MM.1S (cell line): ENCODE results near the gene BCL2A1.

ENCODE experiments used
- DNase-seq: peaks from one replicate; pipeline ENCODE4 v3.0.0-alpha.2; 2015
- H2AFZ ChIP-seq: fragments of 300-600 bp; sonication (generic); 2 replicates; pipeline ENCODE4 v1.6.0; 2016; ENCODE audit warnings: antibody characterized with exemption, low read length
- H3F3A ChIP-seq: fragments of 300-600 bp; sonication (generic); 2 replicates; pipeline ENCODE4 v1.6.1; 2016; ENCODE audit warnings: mild to moderate bottlenecking, antibody characterized with exemption, low read length, moderate library complexity, mixed read lengths; ENCODE audit not compliant: insufficient read depth
- H3K27ac ChIP-seq: fragments of 300-600 bp; sonication (generic); 2 replicates; pipeline ENCODE4 v1.5.1; 2016; ENCODE audit warnings: mild to moderate bottlenecking, low read length
- H3K27me3 ChIP-seq: fragments of 300-600 bp; sonication (generic); replicated peaks from 2 replicates; pipeline ENCODE4 v1.6.0; 2016; ENCODE audit warnings: low read length; ENCODE audit not compliant: insufficient read depth
- H3K36me3 ChIP-seq: fragments of 300-600 bp; sonication (generic); replicated peaks from 2 replicates; pipeline ENCODE4 v1.6.1; 2016; ENCODE audit warnings: mild to moderate bottlenecking, low read length, mixed read lengths; ENCODE audit not compliant: insufficient read depth
- H3K4me1 ChIP-seq: fragments of 300-600 bp; sonication (generic); 2 replicates; pipeline ENCODE4 v1.6.1; 2016; ENCODE audit warnings: low read length, mixed read lengths
- H3K4me2 ChIP-seq: fragments of 300-600 bp; sonication (generic); 2 replicates; pipeline ENCODE4 v1.6.0; 2016; ENCODE audit warnings: low read depth, low read length
- H3K4me3 ChIP-seq: fragments of 300-600 bp; sonication (generic); 2 replicates; pipeline ENCODE4 v1.5.1; 2016; ENCODE audit warnings: low read length, mixed read lengths
- H3K79me2 ChIP-seq: fragments of 300-600 bp; sonication (generic); 2 replicates; pipeline ENCODE4 v1.6.1; 2016; ENCODE audit warnings: mixed run types, low read length, mixed read lengths
- H3K9ac ChIP-seq: fragments of 300-600 bp; sonication (generic); 2 replicates; pipeline ENCODE4 v1.6.1; 2016; ENCODE audit warnings: low read length, mixed read lengths
- H3K9me2 ChIP-seq: fragments of 300-600 bp; sonication (generic); replicated peaks from 2 replicates; pipeline ENCODE4 v1.6.1; 2016; ENCODE audit warnings: mild to moderate bottlenecking, low read length, mixed read lengths; ENCODE audit not compliant: insufficient read depth
- H3K9me3 ChIP-seq: fragments of 300-600 bp; sonication (generic); replicated peaks from 2 replicates; pipeline ENCODE4 v1.6.1; 2016; ENCODE audit warnings: mild to moderate bottlenecking, low read length, mixed read lengths; ENCODE audit not compliant: insufficient read depth
- H4K20me1 ChIP-seq: fragments of 300-600 bp; sonication (generic); 2 replicates; pipeline ENCODE4 v1.6.1; 2016; ENCODE audit warnings: mild to moderate bottlenecking, low read length, moderate library complexity, mixed read lengths; ENCODE audit not compliant: insufficient read depth
- CTCF ChIP-seq: fragments of 300-600 bp; sonication (generic); IDR thresholded peaks from 2 replicates; pipeline ENCODE4 v1.5.1; 2016; ENCODE audit warnings: antibody characterized with exemption, low read length, mixed read lengths
- EZH2 ChIP-seq: fragments of 300-600 bp; sonication (generic); optimal IDR thresholded peaks from 2 replicates; pipeline ENCODE3; 2017; ENCODE audit warnings: low read depth, mild to moderate bottlenecking, antibody characterized with exemption, low read length, mixed read lengths
- EZH2phosphoT487 ChIP-seq: fragments of 300-600 bp; sonication (generic); IDR thresholded peaks from 2 replicates; pipeline ENCODE4 v1.6.1; 2018; ENCODE audit warnings: antibody characterized with exemption, low read length

Gene BCL2A1

GRCh38 chr15:79969146-79969545 is 1.9 kb downstream of the BCL2A1 start:
- H4K20me1 ChIP-seq, result no peaks in the 10 kb centered on the region
- H3K36me3 ChIP-seq, result no peaks in the 10 kb centered on the region
- H3K9me3 ChIP-seq, result no peaks in the 10 kb centered on the region
- H3K9me2 ChIP-seq, result no peaks in the 10 kb centered on the region
- no peak overlapping the region for H3K9ac ChIP-seq
- H3K27ac ChIP-seq, result no peak overlapping the region
- H3K79me2 ChIP-seq, result no peaks in the 10 kb centered on the region
- TF ChIP-seq EZH2, result no peak
- TF ChIP-seq EZH2phosphoT487, result no peak
- no peak for TF ChIP-seq CTCF
- H3K4me3 ChIP-seq, result no peak overlapping the region
- no peaks in the 10 kb centered on the region for H3K27me3 ChIP-seq
- H2AFZ ChIP-seq, result no peak overlapping the region
- DNase-seq, result no peak
- H3K4me1 ChIP-seq, result peaks cover 6% of the 10 kb centered on the region; the same call in 1 of the 2 replicates
- 0 out of 2 replicates have a peak, but pooled peaks cover 3% of the 10 kb centered on the region for H3F3A ChIP-seq
- H3K4me2 ChIP-seq, result no peak overlapping the region

GRCh38 chr15:79967298-79968182 is 3.5 kb downstream of the BCL2A1 start:
- no peaks in the 10 kb centered on the region for H3K27me3 ChIP-seq
- 0 out of 2 replicates have a peak, but pooled peaks cover 3% of the 10 kb centered on the region for H3F3A ChIP-seq
- no peak overlapping the region for H3K4me3 ChIP-seq
- H3K4me2 ChIP-seq, result no peak overlapping the region
- no peaks in the 10 kb centered on the region for H3K9me3 ChIP-seq
- TF ChIP-seq CTCF, result no peak
- TF ChIP-seq EZH2phosphoT487, result no peak
- no peak for TF ChIP-seq EZH2
- no peaks in the 10 kb centered on the region for H3K9me2 ChIP-seq
- no peaks in the 10 kb centered on the region for H4K20me1 ChIP-seq
- H3K36me3 ChIP-seq, result no peaks in the 10 kb centered on the region
- no peak for DNase-seq
- H3K9ac ChIP-seq, result no peak overlapping the region
- no peaks in the 10 kb centered on the region for H3K79me2 ChIP-seq
- H3K4me1 ChIP-seq, result peaks cover 6% of the 10 kb centered on the region; the same call in 1 of the 2 replicates
- H3K27ac ChIP-seq, result no peak overlapping the region
- no peak overlapping the region for H2AFZ ChIP-seq

GRCh38 chr15:79966634-79967297 is 4.2 kb downstream of the BCL2A1 start:
- no peak overlapping the region for H3K4me2 ChIP-seq

More at GRCh38 chr15:79966634-79967297, 4.2 kb downstream of the BCL2A1 start:
- Histone ChIP-seq H3K9me3 (no peaks in the 10 kb centered on the region), H3K4me3 (no peak overlapping the region), H3K36me3 (no peaks in the 10 kb centered on the region), H4K20me1 (no peaks in the 10 kb centered on the region), H3K27me3 (no peaks in the 10 kb centered on the region), H3K9me2 (no peaks in the 10 kb centered on the region), H3K9ac (no peak overlapping the region), H2AFZ (no peak overlapping the region), H3K27ac (no peak overlapping the region), H3K79me2 (no peaks in the 10 kb centered on the region), H3F3A (0 out of 2 replicates have a peak, but pooled peaks cover 3% of the 10 kb centered on the region), H3K4me1 (peaks cover 6% of the 10 kb centered on the region; the same call in 1 of the 2 replicates)
- TF ChIP-seq EZH2phosphoT487, result no peak
- no peak for TF ChIP-seq CTCF
- TF ChIP-seq EZH2, result no peak
- DNase-seq, result no peak
